ENCODE results near the gene CHCHD6.

DNA sequence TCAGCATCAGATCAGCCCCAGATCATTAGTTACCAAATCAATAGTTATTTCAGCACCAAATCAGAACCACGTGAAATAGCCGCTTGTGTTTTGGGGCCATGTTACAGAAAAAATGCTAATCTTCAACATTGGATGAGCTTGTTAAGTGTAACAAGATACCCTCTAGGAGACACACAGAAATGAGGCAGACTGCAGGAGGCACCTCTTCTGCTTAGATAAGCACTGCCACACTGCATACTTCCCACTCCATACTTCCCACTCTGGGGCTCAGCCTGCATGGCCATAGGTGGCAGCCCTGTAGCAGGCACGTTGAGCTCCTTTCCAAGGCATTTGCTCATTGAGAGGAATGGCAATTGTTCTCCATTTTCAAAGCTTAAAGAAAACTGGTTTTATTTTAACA lies 73.3 kb downstream of the CHCHD6 start:
- TF ChIP-seq, protein P1, sequence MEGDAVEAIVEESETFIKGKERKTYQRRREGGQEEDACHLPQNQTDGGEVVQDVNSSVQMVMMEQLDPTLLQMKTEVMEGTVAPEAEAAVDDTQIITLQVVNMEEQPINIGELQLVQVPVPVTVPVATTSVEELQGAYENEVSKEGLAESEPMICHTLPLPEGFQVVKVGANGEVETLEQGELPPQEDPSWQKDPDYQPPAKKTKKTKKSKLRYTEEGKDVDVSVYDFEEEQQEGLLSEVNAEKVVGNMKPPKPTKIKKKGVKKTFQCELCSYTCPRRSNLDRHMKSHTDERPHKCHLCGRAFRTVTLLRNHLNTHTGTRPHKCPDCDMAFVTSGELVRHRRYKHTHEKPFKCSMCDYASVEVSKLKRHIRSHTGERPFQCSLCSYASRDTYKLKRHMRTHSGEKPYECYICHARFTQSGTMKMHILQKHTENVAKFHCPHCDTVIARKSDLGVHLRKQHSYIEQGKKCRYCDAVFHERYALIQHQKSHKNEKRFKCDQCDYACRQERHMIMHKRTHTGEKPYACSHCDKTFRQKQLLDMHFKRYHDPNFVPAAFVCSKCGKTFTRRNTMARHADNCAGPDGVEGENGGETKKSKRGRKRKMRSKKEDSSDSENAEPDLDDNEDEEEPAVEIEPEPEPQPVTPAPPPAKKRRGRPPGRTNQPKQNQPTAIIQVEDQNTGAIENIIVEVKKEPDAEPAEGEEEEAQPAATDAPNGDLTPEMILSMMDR (conservative IDR thresholded peaks at IDR 0.05): no peak
- TF ChIP-seq EZH2 (IDR thresholded peaks at IDR 0.05; ENCODE audit: low read depth): no peak

All from PC-9 (cell line).